Measurements from ENCODE around the gene RFC5. TPM values are rescaled to one million over a fixed set of nuclear protein-coding genes. Genes with fewer than 3 reads are reported as not detected.

Gene RFC5
- total and polyA plus RNA-seq, 4 donors, result 7.3 to 16.0 (median 8.2) TPM

GRCh38 chr12:118063576-118064391 is 47.3 kb downstream of the RFC5 start:
- no peak overlapping the region for H3K9ac ChIP-seq (ENCODE audit: insufficient read depth in 1 of 2, low read length in 2 of 2)
- TF ChIP-seq CTCF (IDR thresholded peaks at IDR 0.05; ENCODE audit: control extremely low read depth, extremely low read depth), result no peak
- DNase-seq (peak in 2 of 3 donors; percentile 81 to 87), ATAC-seq (ENCODE audit: insufficient read depth, low FRiP score) (no peak)
- H3K4me1 ChIP-seq (ENCODE audit: control insufficient read depth in 5 of 5, insufficient read depth in 5 of 5, low read length in 5 of 5), result peaks cover 0 to 23% (median 9%) of the 10 kb centered on the region in 5 donors
- H3K36me3 ChIP-seq (ENCODE audit: control insufficient read depth in 4 of 4, insufficient read depth in 4 of 4, low read length in 4 of 4), result no peaks in the 10 kb centered on the region
- no peak overlapping the region for H3K27ac ChIP-seq (ENCODE audit: low read depth in 1 of 2, low read length in 1 of 2)
- no peak overlapping the region for H3K4me3 ChIP-seq
- WGBS, 2 donors, result 56 to 70% methylated on average over 4 of the region's 4 CpGs
- no peaks in the 10 kb centered on the region for H3K27me3 ChIP-seq (ENCODE audit: control insufficient read depth in 3 of 3, insufficient read depth in 3 of 3, low read length in 2 of 3)
- H3K9me3 ChIP-seq (ENCODE audit: control insufficient read depth in 4 of 4, insufficient read depth in 3 of 4, low read length in 3 of 4), result no peaks in the 10 kb centered on the region

GRCh38 chr12:118064608-118065007 is 48.1 kb downstream of the RFC5 start:
- Histone ChIP-seq H3K27ac (ENCODE audit: low read depth in 1 of 2, low read length in 1 of 2) (no peak overlapping the region), H3K36me3 (ENCODE audit: control insufficient read depth in 4 of 4, insufficient read depth in 4 of 4, low read length in 4 of 4) (no peaks in the 10 kb centered on the region), H3K4me1 (ENCODE audit: control insufficient read depth in 5 of 5, insufficient read depth in 5 of 5, low read length in 5 of 5) (peaks cover 0 to 20% (median 9%) of the 10 kb centered on the region in 5 donors), H3K9ac (ENCODE audit: insufficient read depth in 1 of 2, low read length in 2 of 2) (no peak overlapping the region), H3K27me3 (ENCODE audit: control insufficient read depth in 3 of 3, insufficient read depth in 3 of 3, low read length in 2 of 3) (no peaks in the 10 kb centered on the region), H3K4me3 (no peak overlapping the region), H3K9me3 (ENCODE audit: control insufficient read depth in 4 of 4, insufficient read depth in 3 of 4, low read length in 3 of 4) (no peaks in the 10 kb centered on the region)
- DNase-seq (peak in 2 of 3 donors; percentile 15 to 32), ATAC-seq (ENCODE audit: insufficient read depth, low FRiP score) (no peak)
- no peak for TF ChIP-seq CTCF (IDR thresholded peaks at IDR 0.05; ENCODE audit: control extremely low read depth, extremely low read depth)
- 23 to 46% methylated on average over 2 of the region's 2 CpGs for WGBS, 2 donors

GRCh38 chr12:118065380-118065779 is 48.9 kb downstream of the RFC5 start:
- no peak overlapping the region for H3K4me3 ChIP-seq
- H3K4me1 ChIP-seq (ENCODE audit: control insufficient read depth in 5 of 5, insufficient read depth in 5 of 5, low read length in 5 of 5), result peaks cover 0 to 12% (median 6%) of the 10 kb centered on the region in 5 donors
- H3K9ac ChIP-seq (ENCODE audit: insufficient read depth in 1 of 2, low read length in 2 of 2), result no peak overlapping the region
- H3K27ac ChIP-seq (ENCODE audit: low read depth in 1 of 2, low read length in 1 of 2), result no peak overlapping the region
- TF ChIP-seq CTCF (IDR thresholded peaks at IDR 0.05; ENCODE audit: control extremely low read depth, extremely low read depth), result no peak
- no peak for DNase-seq
- no peaks in the 10 kb centered on the region for H3K9me3 ChIP-seq (ENCODE audit: control insufficient read depth in 4 of 4, insufficient read depth in 3 of 4, low read length in 3 of 4)
- H3K27me3 ChIP-seq (ENCODE audit: control insufficient read depth in 3 of 3, insufficient read depth in 3 of 3, low read length in 2 of 3), result no peaks in the 10 kb centered on the region
- ATAC-seq (ENCODE audit: insufficient read depth, low FRiP score), result no peak
- H3K36me3 ChIP-seq (ENCODE audit: control insufficient read depth in 4 of 4, insufficient read depth in 4 of 4, low read length in 4 of 4), result peaks cover 0 to 2% (median 0%) of the 10 kb centered on the region in 4 donors
- 15 to 66% methylated on average over 1 of the region's 1 CpG for WGBS, 2 donors
